ENCODE measurements around the gene NUAK2. TPM values are rescaled to one million over a fixed set of nuclear protein-coding genes. Genes with fewer than 3 reads are reported as not detected.

NUAK2 gene
- total and polyA plus RNA-seq, 4 donors, result 1.3 to 2.4 (median 2.1) TPM

DNA sequence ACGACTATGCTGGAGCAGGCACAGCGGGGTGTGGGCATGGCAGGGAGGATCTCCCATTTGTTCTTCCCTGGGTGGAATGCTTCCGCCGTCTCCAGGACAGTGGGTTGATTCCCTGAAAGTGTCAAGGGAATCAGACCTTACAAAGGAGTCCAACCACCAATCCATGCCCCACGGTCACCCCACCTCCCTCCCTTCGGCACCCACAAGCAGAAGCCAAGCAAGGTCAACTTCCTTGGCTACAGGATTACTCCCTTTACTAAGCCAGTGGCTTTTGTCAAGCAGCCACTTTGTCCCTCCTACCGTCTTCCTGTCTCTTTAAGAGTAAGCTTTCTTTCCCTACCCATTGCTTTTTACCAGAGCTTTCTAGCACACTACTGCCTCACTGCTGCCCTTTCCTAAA, 15.9 kb upstream of the NUAK2 start:
- no peaks in the 10 kb centered on the region for H3K9me3 ChIP-seq (ENCODE audit: control insufficient read depth in 4 of 4, low read length in 3 of 4)
- H3K36me3 ChIP-seq (ENCODE audit: control insufficient read depth in 4 of 4, insufficient read depth in 3 of 4, low read depth in 1 of 4, low read length in 3 of 4), result no peaks in the 10 kb centered on the region
- 84% methylated on average over 7 of the region's 7 CpGs for WGBS
- TF ChIP-seq, protein P1, sequence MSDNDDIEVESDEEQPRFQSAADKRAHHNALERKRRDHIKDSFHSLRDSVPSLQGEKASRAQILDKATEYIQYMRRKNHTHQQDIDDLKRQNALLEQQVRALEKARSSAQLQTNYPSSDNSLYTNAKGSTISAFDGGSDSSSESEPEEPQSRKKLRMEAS (IDR thresholded peaks at IDR 0.05), result no peak
- no peak overlapping the region for H3K9ac ChIP-seq (ENCODE audit: low read depth in 1 of 2, low read length in 2 of 2)
- H3K4me1 ChIP-seq (ENCODE audit: control insufficient read depth in 4 of 4, insufficient read depth in 4 of 4, low read length in 3 of 4), result no peaks in the 10 kb centered on the region
- no peak for DNase-seq (ENCODE audit: low spot score)
- no peak overlapping the region for H3K4me3 ChIP-seq (ENCODE audit: low read depth in 1 of 3, low read length in 3 of 3)
- H3K27ac ChIP-seq (ENCODE audit: low read depth in 1 of 2, low read length in 2 of 2), result no peak overlapping the region
- H3K27me3 ChIP-seq (ENCODE audit: control insufficient read depth in 4 of 4, insufficient read depth in 4 of 4, low read length in 3 of 4), result peaks cover 0 to 2% (median 0%) of the 10 kb centered on the region in 4 donors

DNA sequence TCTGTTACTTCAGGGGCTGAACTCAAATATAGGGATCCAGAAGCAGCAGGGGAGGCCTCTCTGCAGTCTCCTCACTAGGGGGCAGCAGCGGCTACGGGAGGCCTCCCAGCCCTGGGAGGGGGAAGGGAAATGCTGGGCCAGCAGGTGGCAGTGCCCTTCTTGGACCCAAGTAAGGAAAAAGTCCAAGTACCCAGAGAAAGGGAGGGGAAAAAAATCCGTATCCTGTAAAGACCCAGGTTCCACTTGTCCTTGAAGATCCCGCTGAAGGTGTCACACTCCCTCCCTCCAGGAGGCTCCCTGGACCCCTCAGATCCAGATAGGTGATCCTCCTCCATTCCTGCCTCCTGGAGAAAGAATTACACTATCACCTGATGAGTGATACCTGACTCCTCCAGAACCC, 14.1 kb upstream of the NUAK2 start:
- H3K36me3 ChIP-seq (ENCODE audit: control insufficient read depth in 4 of 4, insufficient read depth in 3 of 4, low read depth in 1 of 4, low read length in 3 of 4), result no peaks in the 10 kb centered on the region
- no peak overlapping the region for H3K9ac ChIP-seq (ENCODE audit: low read depth in 1 of 2, low read length in 2 of 2)
- peak; percentile 33 to 61 for TF ChIP-seq HNF4A (conservative IDR thresholded peaks at IDR 0.05)
- TF ChIP-seq, protein P2, sequence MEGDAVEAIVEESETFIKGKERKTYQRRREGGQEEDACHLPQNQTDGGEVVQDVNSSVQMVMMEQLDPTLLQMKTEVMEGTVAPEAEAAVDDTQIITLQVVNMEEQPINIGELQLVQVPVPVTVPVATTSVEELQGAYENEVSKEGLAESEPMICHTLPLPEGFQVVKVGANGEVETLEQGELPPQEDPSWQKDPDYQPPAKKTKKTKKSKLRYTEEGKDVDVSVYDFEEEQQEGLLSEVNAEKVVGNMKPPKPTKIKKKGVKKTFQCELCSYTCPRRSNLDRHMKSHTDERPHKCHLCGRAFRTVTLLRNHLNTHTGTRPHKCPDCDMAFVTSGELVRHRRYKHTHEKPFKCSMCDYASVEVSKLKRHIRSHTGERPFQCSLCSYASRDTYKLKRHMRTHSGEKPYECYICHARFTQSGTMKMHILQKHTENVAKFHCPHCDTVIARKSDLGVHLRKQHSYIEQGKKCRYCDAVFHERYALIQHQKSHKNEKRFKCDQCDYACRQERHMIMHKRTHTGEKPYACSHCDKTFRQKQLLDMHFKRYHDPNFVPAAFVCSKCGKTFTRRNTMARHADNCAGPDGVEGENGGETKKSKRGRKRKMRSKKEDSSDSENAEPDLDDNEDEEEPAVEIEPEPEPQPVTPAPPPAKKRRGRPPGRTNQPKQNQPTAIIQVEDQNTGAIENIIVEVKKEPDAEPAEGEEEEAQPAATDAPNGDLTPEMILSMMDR (IDR thresholded peaks at IDR 0.05; ENCODE audit: low read depth, low read length, missing input control), result peak; percentile 94
- TF ChIP-seq RAD21 (IDR thresholded peaks at IDR 0.05), result peak; percentile 87 to 90
- no peak for TF ChIP-seq HNF4G (IDR thresholded peaks at IDR 0.05)
- no peaks in the 10 kb centered on the region for H3K4me1 ChIP-seq (ENCODE audit: control insufficient read depth in 4 of 4, insufficient read depth in 4 of 4, low read length in 3 of 4)
- 4% methylated on average over 4 of the region's 4 CpGs for WGBS
- no peaks in the 10 kb centered on the region for H3K9me3 ChIP-seq (ENCODE audit: control insufficient read depth in 4 of 4, low read length in 3 of 4)
- DNase-seq (ENCODE audit: low spot score), result peak; percentile 78
- no peak overlapping the region for H3K4me3 ChIP-seq (ENCODE audit: low read depth in 1 of 3, low read length in 3 of 3)
- H3K27me3 ChIP-seq (ENCODE audit: control insufficient read depth in 4 of 4, insufficient read depth in 4 of 4, low read length in 3 of 4), result no peaks in the 10 kb centered on the region
- H3K27ac ChIP-seq (ENCODE audit: low read depth in 1 of 2, low read length in 2 of 2), result no peak overlapping the region

DNA sequence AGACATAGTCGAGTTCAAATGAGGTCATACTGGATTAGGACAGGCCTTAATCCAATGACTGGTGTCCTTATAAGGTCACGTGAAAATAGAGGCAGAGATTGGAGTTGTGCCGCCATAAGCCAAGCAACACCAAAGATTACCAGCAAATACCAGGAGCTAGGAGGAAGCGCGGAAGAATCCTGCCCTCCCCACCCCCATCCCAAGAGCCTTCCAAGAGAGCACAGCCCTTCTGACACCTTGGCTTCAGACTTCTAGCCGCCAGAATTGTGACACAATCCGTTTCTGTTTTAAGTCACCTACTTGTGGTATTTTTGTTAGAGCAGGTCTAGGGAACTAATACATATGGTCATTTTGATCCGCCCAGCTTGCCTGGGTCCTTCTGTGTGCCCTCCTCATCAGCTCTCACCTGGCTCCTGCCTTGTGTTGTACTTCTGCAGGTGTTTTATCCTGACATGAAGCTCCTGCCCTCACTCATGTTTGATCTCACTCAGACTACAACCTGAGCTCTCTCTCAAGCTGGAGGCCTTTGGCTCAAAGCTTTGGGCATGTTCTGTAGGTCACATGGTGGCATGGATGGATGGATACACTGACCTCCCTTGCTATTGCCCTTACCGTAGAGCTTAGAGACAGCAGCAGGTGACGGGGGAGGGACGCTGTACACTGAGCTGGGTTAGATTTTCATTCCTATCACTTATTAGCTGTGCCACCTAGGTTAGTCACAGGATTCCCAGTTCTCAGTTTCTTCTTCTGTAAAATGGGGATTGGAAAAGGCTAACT, 10.7 kb upstream of the NUAK2 start:
- DNase-seq (ENCODE audit: low spot score), result no peak
- Histone ChIP-seq H3K27me3 (ENCODE audit: control insufficient read depth in 4 of 4, insufficient read depth in 4 of 4, low read length in 3 of 4) (no peaks in the 10 kb centered on the region), H3K4me1 (ENCODE audit: control insufficient read depth in 4 of 4, insufficient read depth in 4 of 4, low read length in 3 of 4) (no peaks in the 10 kb centered on the region), H3K4me3 (ENCODE audit: low read depth in 1 of 3, low read length in 3 of 3) (no peak overlapping the region), H3K36me3 (ENCODE audit: control insufficient read depth in 4 of 4, insufficient read depth in 3 of 4, low read depth in 1 of 4, low read length in 3 of 4) (no peaks in the 10 kb centered on the region), H3K9ac (ENCODE audit: low read depth in 1 of 2, low read length in 2 of 2) (no peak overlapping the region), H3K9me3 (ENCODE audit: control insufficient read depth in 4 of 4, low read length in 3 of 4) (no peaks in the 10 kb centered on the region), H3K27ac (ENCODE audit: low read depth in 1 of 2, low read length in 2 of 2) (no peak overlapping the region)
- TF ChIP-seq HNF4G (IDR thresholded peaks at IDR 0.05) (no peak), GABPA (IDR thresholded peaks at IDR 0.05 in 1 of 2, conservative IDR thresholded peaks at IDR 0.05 in 1 of 2) (no peak), RAD21 (IDR thresholded peaks at IDR 0.05) (no peak), RXRA (IDR thresholded peaks at IDR 0.05) (no peak), NR2F2 (IDR thresholded peaks at IDR 0.05) (no peak), EGR1 (IDR thresholded peaks at IDR 0.05; ENCODE audit: low read depth in 2 of 2) (no peak), SP1 (IDR thresholded peaks at IDR 0.05) (no peak), JUND (IDR thresholded peaks at IDR 0.05) (no peak), HNF4A (conservative IDR thresholded peaks at IDR 0.05) (no peak), FOXA2 (IDR thresholded peaks at IDR 0.05) (no peak), TAF1 (conservative IDR thresholded peaks at IDR 0.05) (no peak), FOXA1 (IDR thresholded peaks at IDR 0.05) (no peak), YY1 (IDR thresholded peaks at IDR 0.05) (no peak)
- TF ChIP-seq, protein P1 (IDR thresholded peaks at IDR 0.05), result no peak
- TF ChIP-seq, protein P3, sequence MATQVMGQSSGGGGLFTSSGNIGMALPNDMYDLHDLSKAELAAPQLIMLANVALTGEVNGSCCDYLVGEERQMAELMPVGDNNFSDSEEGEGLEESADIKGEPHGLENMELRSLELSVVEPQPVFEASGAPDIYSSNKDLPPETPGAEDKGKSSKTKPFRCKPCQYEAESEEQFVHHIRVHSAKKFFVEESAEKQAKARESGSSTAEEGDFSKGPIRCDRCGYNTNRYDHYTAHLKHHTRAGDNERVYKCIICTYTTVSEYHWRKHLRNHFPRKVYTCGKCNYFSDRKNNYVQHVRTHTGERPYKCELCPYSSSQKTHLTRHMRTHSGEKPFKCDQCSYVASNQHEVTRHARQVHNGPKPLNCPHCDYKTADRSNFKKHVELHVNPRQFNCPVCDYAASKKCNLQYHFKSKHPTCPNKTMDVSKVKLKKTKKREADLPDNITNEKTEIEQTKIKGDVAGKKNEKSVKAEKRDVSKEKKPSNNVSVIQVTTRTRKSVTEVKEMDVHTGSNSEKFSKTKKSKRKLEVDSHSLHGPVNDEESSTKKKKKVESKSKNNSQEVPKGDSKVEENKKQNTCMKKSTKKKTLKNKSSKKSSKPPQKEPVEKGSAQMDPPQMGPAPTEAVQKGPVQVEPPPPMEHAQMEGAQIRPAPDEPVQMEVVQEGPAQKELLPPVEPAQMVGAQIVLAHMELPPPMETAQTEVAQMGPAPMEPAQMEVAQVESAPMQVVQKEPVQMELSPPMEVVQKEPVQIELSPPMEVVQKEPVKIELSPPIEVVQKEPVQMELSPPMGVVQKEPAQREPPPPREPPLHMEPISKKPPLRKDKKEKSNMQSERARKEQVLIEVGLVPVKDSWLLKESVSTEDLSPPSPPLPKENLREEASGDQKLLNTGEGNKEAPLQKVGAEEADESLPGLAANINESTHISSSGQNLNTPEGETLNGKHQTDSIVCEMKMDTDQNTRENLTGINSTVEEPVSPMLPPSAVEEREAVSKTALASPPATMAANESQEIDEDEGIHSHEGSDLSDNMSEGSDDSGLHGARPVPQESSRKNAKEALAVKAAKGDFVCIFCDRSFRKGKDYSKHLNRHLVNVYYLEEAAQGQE (IDR thresholded peaks at IDR 0.05), result no peak
- TF ChIP-seq, protein P2 (IDR thresholded peaks at IDR 0.05; ENCODE audit: low read depth, low read length, missing input control), result no peak
- TF ChIP-seq, protein P4, sequence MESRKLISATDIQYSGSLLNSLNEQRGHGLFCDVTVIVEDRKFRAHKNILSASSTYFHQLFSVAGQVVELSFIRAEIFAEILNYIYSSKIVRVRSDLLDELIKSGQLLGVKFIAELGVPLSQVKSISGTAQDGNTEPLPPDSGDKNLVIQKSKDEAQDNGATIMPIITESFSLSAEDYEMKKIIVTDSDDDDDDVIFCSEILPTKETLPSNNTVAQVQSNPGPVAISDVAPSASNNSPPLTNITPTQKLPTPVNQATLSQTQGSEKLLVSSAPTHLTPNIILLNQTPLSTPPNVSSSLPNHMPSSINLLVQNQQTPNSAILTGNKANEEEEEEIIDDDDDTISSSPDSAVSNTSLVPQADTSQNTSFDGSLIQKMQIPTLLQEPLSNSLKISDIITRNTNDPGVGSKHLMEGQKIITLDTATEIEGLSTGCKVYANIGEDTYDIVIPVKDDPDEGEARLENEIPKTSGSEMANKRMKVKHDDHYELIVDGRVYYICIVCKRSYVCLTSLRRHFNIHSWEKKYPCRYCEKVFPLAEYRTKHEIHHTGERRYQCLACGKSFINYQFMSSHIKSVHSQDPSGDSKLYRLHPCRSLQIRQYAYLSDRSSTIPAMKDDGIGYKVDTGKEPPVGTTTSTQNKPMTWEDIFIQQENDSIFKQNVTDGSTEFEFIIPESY (IDR thresholded peaks at IDR 0.05), result no peak
- 87% methylated on average over 11 of the region's 11 CpGs for whole genome bisulfite sequencing
